ENCODE results near the gene SMOC2.

- TF ChIP-seq CTCF (IDR thresholded peaks at IDR 0.05; ENCODE audit: low read depth, low read length) (no peak), EZH2phosphoT487 (IDR thresholded peaks at IDR 0.05; ENCODE audit: low read depth) (no peak)
Measured at GRCh38 chr6:168394606-168395005, 46.4 kb upstream of the SMOC2 start.

Data from OCI-LY3 (cell line).